Measurements from ENCODE around the gene FMO5.
"Not testable (repeated sequence)": the region's sequence is repeated elsewhere in the genome, so short reads cannot be mapped to it uniquely, and the experiment has no call there.

Gene FMO5

GRCh38 chr1:147204080-147204479, 21.1 kb downstream of the FMO5 start:
- no peak for DNase-seq

- no peak for DNase-seq
Measured at GRCh38 chr1:147202576-147202975, 22.6 kb downstream of the FMO5 start.

GRCh38 chr1:147201786-147202185, 23.4 kb downstream of the FMO5 start:
- DNase-seq = no peak

GRCh38 chr1:147201276-147201675, 23.9 kb downstream of the FMO5 start:
- DNase-seq = no peak

GRCh38 chr1:147197324-147197723, 27.8 kb downstream of the FMO5 start:
- DNase-seq = not testable (repeated sequence)

- DNase-seq = no peak
Measured at GRCh38 chr1:147189514-147189913, 35.6 kb downstream of the FMO5 start.

- no peak for DNase-seq
Measured at GRCh38 chr1:147185432-147185831, 39.7 kb downstream of the FMO5 start.

GRCh38 chr1:147177611-147178380, 47.3 kb downstream of the FMO5 start:
- no peak for DNase-seq

- DNase-seq = peak; percentile 66
Measured at GRCh38 chr1:147172168-147173016, 52.7 kb downstream of the FMO5 start, which contains the start of gene PRKAB2. PRKAB2 (minus strand) TSS chr1:147172470; CDS start chr1:147172144, 326 bp downstream.

- no peak for DNase-seq
Measured at GRCh38 chr1:147171399-147172167, 53.6 kb downstream of the FMO5 start.

GRCh38 chr1:147169840-147170674, 55.1 kb downstream of the FMO5 start:
- DNase-seq = no peak

GRCh38 chr1:147169171-147169570, 56.0 kb downstream of the FMO5 start:
- no peak for DNase-seq

- no peak for DNase-seq
Measured at GRCh38 chr1:147168626-147169058, 56.5 kb downstream of the FMO5 start.

- DNase-seq = no peak
Measured at GRCh38 chr1:147167365-147167764, 57.8 kb downstream of the FMO5 start.

- no peak for DNase-seq
Measured at GRCh38 chr1:147163019-147163418, 62.1 kb downstream of the FMO5 start.

GRCh38 chr1:147162093-147162492, 63.0 kb downstream of the FMO5 start:
- no peak for DNase-seq

GRCh38 chr1:147157116-147157515, 68.0 kb downstream of the FMO5 start:
- not testable (repeated sequence) for DNase-seq

- DNase-seq = no peak
Measured at GRCh38 chr1:147156642-147157041, 68.5 kb downstream of the FMO5 start.

- no peak for DNase-seq
Measured at GRCh38 chr1:147152772-147153171, 72.4 kb downstream of the FMO5 start.

GRCh38 chr1:147151244-147151643, 73.9 kb downstream of the FMO5 start:
- no peak for DNase-seq

GRCh38 chr1:147142886-147143285, 82.3 kb downstream of the FMO5 start:
- DNase-seq = no peak
